Measurements from ENCODE around the gene MECP2. TPM values are rescaled to one million over a fixed set of nuclear protein-coding genes. Genes with fewer than 3 reads are reported as not detected.

Gene MECP2
- polyA plus RNA-seq, 2 of the 4 experiments (the other 2 are of a cell fraction), result 17.7 to 19.2 TPM

- FAIRE-seq (no peak), DNase-seq (ENCODE audit: low read depth in 1 of 2, low spot score in 1 of 2) (no peak), ATAC-seq (no peak)
- Histone ChIP-seq H3K4me2 (no peak overlapping the region), H3K27ac (no peak overlapping the region), H3K4me3 (no peak overlapping the region), H3K4me1 (peaks cover 16% of the 10 kb centered on the region; the same call in 2 of the 3 replicates), H3K9me3 (no peaks in the 10 kb centered on the region)
- 22% methylated on average over 1 of the region's 1 CpG for WGBS (ENCODE audit: missing lambda C conversion rate)
- CTCF ChIA-PET, result interaction anchor here (0.7 to 2.0 kb wide), 3 partner anchors 8 to 247 kb away, joined by 4 to 7 read pairs (median 5); no protein-coding TSS in a partner anchor
- TF ChIP-seq RAD21 (conservative IDR thresholded peaks at IDR 0.05 in 1 of 2, IDR thresholded peaks at IDR 0.05 in 1 of 2) (no peak), RFX5 (IDR thresholded peaks at IDR 0.05) (no peak), CTCF (IDR thresholded peaks at IDR 0.05) (no peak), ZSCAN20 (CRISPR knock-in tag; IDR thresholded peaks at IDR 0.05) (no peak), HOXB5 (CRISPR knock-in tag; IDR thresholded peaks at IDR 0.05) (no peak), ESRRA (IDR thresholded peaks at IDR 0.05; ENCODE audit: borderline replicate concordance, low read length) (no peak)
- TF ChIP-seq, protein P1, sequence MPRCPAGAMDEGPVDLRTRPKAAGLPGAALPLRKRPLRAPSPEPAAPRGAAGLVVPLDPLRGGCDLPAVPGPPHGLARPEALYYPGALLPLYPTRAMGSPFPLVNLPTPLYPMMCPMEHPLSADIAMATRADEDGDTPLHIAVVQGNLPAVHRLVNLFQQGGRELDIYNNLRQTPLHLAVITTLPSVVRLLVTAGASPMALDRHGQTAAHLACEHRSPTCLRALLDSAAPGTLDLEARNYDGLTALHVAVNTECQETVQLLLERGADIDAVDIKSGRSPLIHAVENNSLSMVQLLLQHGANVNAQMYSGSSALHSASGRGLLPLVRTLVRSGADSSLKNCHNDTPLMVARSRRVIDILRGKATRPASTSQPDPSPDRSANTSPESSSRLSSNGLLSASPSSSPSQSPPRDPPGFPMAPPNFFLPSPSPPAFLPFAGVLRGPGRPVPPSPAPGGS (IDR thresholded peaks at IDR 0.05), result no peak
- POLR2A ChIA-PET, result no interaction called here
These were observed 38.3 kb downstream of the MECP2 start for GRCh38 chrX:154059231-154059630.

DNA sequence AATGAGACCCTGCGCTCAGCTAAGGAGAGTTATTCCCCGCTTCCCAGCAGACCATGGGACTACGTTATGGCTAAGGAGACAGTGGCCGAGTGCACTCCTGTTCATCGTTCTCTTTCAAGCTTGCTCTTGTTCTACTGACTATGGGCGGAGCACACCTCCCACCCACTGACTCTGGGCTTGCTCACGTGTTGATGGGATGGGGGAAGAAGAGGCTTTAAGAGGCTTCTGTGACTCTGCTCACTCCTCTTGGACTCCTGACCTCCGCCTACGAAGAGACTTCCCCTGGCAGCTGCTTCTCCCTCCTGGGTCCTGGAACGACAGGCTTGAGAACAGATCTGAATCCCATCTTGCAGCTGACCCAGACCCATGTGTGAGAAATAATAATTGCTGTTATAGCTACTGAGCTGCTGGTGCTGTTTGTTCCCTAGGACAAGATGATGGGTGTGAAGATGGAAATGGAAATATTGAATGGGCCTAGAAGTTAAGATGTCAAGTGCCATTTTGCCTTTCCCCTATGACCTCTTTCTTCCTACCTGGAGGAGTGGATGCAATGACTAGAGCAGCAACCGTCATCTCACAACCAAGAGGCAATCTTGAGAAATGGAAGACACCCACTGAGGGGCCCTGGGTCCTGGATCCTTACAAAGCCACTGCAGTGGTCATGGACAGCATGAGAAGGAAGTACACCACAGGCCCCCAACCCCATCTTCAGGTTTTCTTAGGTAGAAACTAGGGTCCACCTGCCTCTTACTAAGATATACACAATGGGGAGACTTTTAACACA lies 39.1 kb downstream of the MECP2 start:
- CTCF ChIA-PET, result interaction anchor here (2.0 to 2.4 kb wide), 2 partner anchors 45 kb away, joined by 7 to 8 read pairs; no protein-coding TSS in a partner anchor

GRCh38 chrX:154057791-154058190 lies 39.7 kb downstream of the MECP2 start:
- POLR2A ChIA-PET, result no interaction called here
- H3K4me2 ChIP-seq, result no peak overlapping the region
- WGBS (ENCODE audit: missing lambda C conversion rate), result no CpG with 5 or more reads among the region's 1 CpG
- FAIRE-seq (no peak), ATAC-seq (no peak), DNase-seq (ENCODE audit: low read depth in 1 of 2, low spot score in 1 of 2) (no peak)
- TF ChIP-seq CEBPB (IDR thresholded peaks at IDR 0.05) (no peak), MAFK (IDR thresholded peaks at IDR 0.05; ENCODE audit: partially characterized antibody) (no peak), KDM1A (IDR thresholded peaks at IDR 0.05; ENCODE audit: low read depth) (no peak), ESRRA (IDR thresholded peaks at IDR 0.05; ENCODE audit: borderline replicate concordance, low read length) (no peak), TP53 (CRISPR knock-in tag; IDR thresholded peaks at IDR 0.05) (no peak), MAZ (IDR thresholded peaks at IDR 0.05; ENCODE audit: borderline replicate concordance, low read depth, low read length) (no peak), ZNF302 (CRISPR knock-in tag; IDR thresholded peaks at IDR 0.05) (no peak), ZSCAN20 (CRISPR knock-in tag; IDR thresholded peaks at IDR 0.05) (no peak), HOXA7 (CRISPR knock-in tag; IDR thresholded peaks at IDR 0.05) (no peak), FOSB (CRISPR knock-in tag; IDR thresholded peaks at IDR 0.05) (no peak), PHF8 (IDR thresholded peaks at IDR 0.05; ENCODE audit: borderline replicate concordance, low read depth) (no peak), SMC3 (IDR thresholded peaks at IDR 0.05) (no peak), HOXB5 (CRISPR knock-in tag; IDR thresholded peaks at IDR 0.05) (no peak), E2F6 (IDR thresholded peaks at IDR 0.05; ENCODE audit: borderline replicate concordance, low read depth) (no peak), POLR2A (IDR thresholded peaks at IDR 0.05; ENCODE audit: low read length) (no peak)
- TF ChIP-seq, protein P2, sequence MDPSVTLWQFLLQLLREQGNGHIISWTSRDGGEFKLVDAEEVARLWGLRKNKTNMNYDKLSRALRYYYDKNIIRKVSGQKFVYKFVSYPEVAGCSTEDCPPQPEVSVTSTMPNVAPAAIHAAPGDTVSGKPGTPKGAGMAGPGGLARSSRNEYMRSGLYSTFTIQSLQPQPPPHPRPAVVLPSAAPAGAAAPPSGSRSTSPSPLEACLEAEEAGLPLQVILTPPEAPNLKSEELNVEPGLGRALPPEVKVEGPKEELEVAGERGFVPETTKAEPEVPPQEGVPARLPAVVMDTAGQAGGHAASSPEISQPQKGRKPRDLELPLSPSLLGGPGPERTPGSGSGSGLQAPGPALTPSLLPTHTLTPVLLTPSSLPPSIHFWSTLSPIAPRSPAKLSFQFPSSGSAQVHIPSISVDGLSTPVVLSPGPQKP (IDR thresholded peaks at IDR 0.05; ENCODE audit: low read depth, low read length), result no peak
- H3K27ac ChIP-seq, result no peak overlapping the region; a peak in 1 of 6 replicates
- CTCF ChIA-PET, result interaction anchor here (1.0 to 2.4 kb wide), 2 partner anchors 12 to 44 kb away, joined by 3 to 8 read pairs; no protein-coding TSS in a partner anchor
- peaks cover 16% of the 10 kb centered on the region; the same call in 2 of the 3 replicates for H3K4me1 ChIP-seq
- H3K4me3 ChIP-seq, result no peak overlapping the region
- no peaks in the 10 kb centered on the region for H3K9me3 ChIP-seq

More for the DNA sequence above, 39.1 kb downstream of the MECP2 start:
- DNase-seq (ENCODE audit: low read depth in 1 of 2, low spot score in 1 of 2) (no peak), ATAC-seq (no peak), FAIRE-seq (no peak)
- no peak overlapping the region for H3K4me2 ChIP-seq
- H3K4me1 ChIP-seq, result peaks cover 16% of the 10 kb centered on the region; the same call in 2 of the 3 replicates
- TF ChIP-seq ZFP36 (IDR thresholded peaks at IDR 0.05; ENCODE audit: borderline replicate concordance, partially characterized antibody) (no peak), PHF8 (IDR thresholded peaks at IDR 0.05; ENCODE audit: borderline replicate concordance, low read depth) (no peak)
- no peaks in the 10 kb centered on the region for H3K9me3 ChIP-seq
- no peak overlapping the region for H3K27ac ChIP-seq
- H3K4me3 ChIP-seq, result no peak overlapping the region
- POLR2A ChIA-PET, result no interaction called here
- WGBS (ENCODE audit: missing lambda C conversion rate), result 94% methylated on average over 11 of the region's 11 CpGs
